Nephron (organoid): ENCODE measurements around the gene NPR2.

Experiments
- H3K27ac Mint-ChIP-seq, 3 experiments: 2 replicates each; pipeline ENCODE4 v1.8.0; 2020; ENCODE audit warnings: mixed read lengths in 3 of 3, mild to moderate bottlenecking in 2 of 3, moderate library complexity in 1 of 3
- H3K27me3 Mint-ChIP-seq: 2 replicates; pipeline ENCODE4 v1.8.0; 2021; ENCODE audit warnings: low read depth, mild to moderate bottlenecking, moderate library complexity, mixed read lengths
- H3K36me3 Mint-ChIP-seq: 2 replicates; pipeline ENCODE4 v1.8.0; 2020; ENCODE audit warnings: low read depth, mixed read lengths
- H3K4me1 Mint-ChIP-seq: 2 replicates; pipeline ENCODE4 v1.8.0; 2020; ENCODE audit warnings: mixed read lengths
- H3K4me3 Mint-ChIP-seq, 3 experiments: 2 replicates each; pipeline ENCODE4 v1.8.0; 2020; ENCODE audit warnings: mild to moderate bottlenecking in 3 of 3, mixed read lengths in 3 of 3, moderate library complexity in 2 of 3
- H3K9me3 Mint-ChIP-seq: 2 replicates; pipeline ENCODE4 v1.8.0; 2020; ENCODE audit warnings: mixed read lengths
- CTCF ChIP-seq, 3 experiments: fragments of 200-600 bp; sonication (generic); IDR thresholded peaks; one replicate each; pipeline ENCODE4 v1.5.0; 2021; ENCODE audit warnings: antibody characterized with exemption in 3 of 3; ENCODE audit not compliant: unreplicated experiment in 3 of 3

The NPR2 gene

DNA sequence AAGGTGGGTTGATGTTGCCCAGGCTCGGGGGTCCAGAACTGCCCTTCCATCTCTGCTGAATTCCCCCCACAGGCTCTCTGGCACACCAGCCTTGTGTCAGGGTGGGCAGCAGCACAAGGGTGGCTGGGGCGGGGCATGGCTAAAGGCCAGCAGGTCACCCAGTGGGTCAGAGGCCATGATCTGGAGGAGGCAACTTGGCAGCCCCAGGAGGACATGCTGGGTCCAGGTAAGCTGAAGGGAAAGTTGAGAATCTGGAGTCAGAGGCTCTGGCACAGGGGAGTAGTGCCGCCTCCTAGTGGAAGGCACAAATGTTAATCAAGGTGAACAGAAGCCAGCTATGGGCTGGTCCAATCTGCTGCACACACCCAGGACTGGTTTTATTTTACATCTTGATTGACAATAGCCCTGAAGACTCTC is 43.8 kb downstream of the NPR2 start:
- Mint-ChIP-seq H3K4me3 (no peak overlapping the region), H3K4me1 (peaks cover 47% of the 10 kb centered on the region), H3K27me3 (no peaks in the 10 kb centered on the region), H3K36me3 (peaks cover 23% of the 10 kb centered on the region), H3K27ac (no peak overlapping the region), H3K9me3 (no peaks in the 10 kb centered on the region)
- TF ChIP-seq CTCF (IDR thresholded peaks at IDR 0.05; ENCODE audit: unreplicated experiment in 3 of 3): peak in 1 of 3 experiments; percentile 12

GRCh38 chr9:35835766-35836165 is 44.4 kb downstream of the NPR2 start:
- H3K4me1 Mint-ChIP-seq: peaks cover 42% of the 10 kb centered on the region
- H3K36me3 Mint-ChIP-seq: peaks cover 23% of the 10 kb centered on the region
- H3K27ac Mint-ChIP-seq: no peak overlapping the region
- H3K4me3 Mint-ChIP-seq: no peak overlapping the region
- H3K27me3 Mint-ChIP-seq: no peaks in the 10 kb centered on the region
- no peak for TF ChIP-seq CTCF (IDR thresholded peaks at IDR 0.05; ENCODE audit: unreplicated experiment in 3 of 3)
- no peaks in the 10 kb centered on the region for H3K9me3 Mint-ChIP-seq

DNA sequence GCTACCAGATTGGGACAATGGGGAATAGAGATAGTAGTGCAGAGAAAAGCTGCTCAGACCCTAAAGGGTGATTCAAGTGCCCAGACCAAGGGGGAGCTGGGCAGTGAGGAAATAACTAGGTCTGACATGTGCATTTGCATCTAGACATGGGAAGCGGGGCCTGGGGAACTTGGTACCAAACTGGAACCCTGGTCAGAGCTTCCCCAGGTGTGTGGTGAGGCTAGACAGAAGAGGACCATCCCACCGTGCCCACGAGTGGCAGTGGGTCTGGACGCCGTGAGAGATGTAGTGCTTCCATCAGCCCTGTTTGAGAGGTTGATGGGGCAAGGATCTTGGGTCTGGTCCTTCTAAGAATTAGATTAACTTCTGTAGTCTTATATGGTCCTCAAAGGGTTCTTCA is 45.2 kb downstream of the NPR2 start:
- Mint-ChIP-seq H3K4me3 (no peak overlapping the region), H3K27me3 (no peaks in the 10 kb centered on the region), H3K9me3 (no peaks in the 10 kb centered on the region), H3K36me3 (peaks cover 23% of the 10 kb centered on the region), H3K27ac (no peak overlapping the region), H3K4me1 (peaks cover 33% of the 10 kb centered on the region)
- no peak for TF ChIP-seq CTCF (IDR thresholded peaks at IDR 0.05; ENCODE audit: unreplicated experiment in 3 of 3)

- H3K9me3 Mint-ChIP-seq: no peaks in the 10 kb centered on the region
- H3K4me1 Mint-ChIP-seq: peaks cover 11% of the 10 kb centered on the region
- H3K36me3 Mint-ChIP-seq: peaks cover 35% of the 10 kb centered on the region
- no peak overlapping the region for H3K4me3 Mint-ChIP-seq
- no peaks in the 10 kb centered on the region for H3K27me3 Mint-ChIP-seq
- no peak for TF ChIP-seq CTCF (IDR thresholded peaks at IDR 0.05; ENCODE audit: unreplicated experiment in 3 of 3)
- H3K27ac Mint-ChIP-seq: no peak overlapping the region
These were observed 48.5 kb downstream of the NPR2 start for GRCh38 chr9:35839926-35840325.

DNA sequence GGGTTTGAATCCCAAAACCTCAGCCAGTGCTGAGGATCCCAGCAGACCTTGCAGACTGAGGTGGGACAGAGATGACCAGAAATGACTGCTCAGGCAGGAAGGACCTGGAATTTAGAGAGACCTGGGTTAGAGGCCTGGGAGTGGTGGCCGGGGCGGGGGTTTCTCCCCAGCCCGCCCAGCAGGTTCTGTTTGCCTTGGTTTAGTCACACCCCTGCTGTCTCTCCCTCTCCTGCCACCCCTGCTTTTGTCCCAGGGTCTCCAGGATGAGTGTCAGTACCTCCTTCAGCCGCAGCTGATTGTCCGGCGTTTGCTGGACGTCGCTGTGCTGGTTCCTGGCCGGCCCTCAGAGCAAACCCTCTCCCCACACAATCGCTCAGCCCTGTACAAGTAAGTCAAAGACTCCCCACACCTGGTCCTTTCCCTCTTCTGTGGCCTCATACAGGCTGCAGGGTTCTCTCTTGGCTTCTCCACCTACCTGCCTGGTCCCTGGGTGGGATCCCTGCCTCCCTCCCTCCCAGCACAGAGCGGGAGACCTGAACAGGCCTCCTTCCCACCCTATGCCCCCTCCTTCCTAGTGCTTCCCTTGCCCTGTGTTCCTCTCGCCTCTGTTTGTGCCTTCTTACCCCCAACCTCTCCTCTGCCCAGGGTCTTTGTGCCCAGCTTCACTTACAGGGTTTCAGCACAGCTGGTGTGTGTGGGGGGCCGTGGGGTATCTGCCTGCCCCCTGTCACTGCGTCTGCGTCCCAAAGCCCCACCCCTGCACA is 49.7 kb downstream of the NPR2 start:
- Mint-ChIP-seq H3K4me1 (peaks cover 19% of the 10 kb centered on the region), H3K27me3 (peaks cover 4% of the 10 kb centered on the region), H3K36me3 (peaks cover 33% of the 10 kb centered on the region), H3K9me3 (no peaks in the 10 kb centered on the region), H3K27ac (no peak overlapping the region), H3K4me3 (no peak overlapping the region)
- TF ChIP-seq CTCF (IDR thresholded peaks at IDR 0.05; ENCODE audit: unreplicated experiment in 3 of 3): no peak

GRCh38 chr9:35841645-35841900 is 50.2 kb downstream of the NPR2 start:
- TF ChIP-seq CTCF (IDR thresholded peaks at IDR 0.05; ENCODE audit: unreplicated experiment in 3 of 3): no peak
- Mint-ChIP-seq H3K27me3 (peaks cover 6% of the 10 kb centered on the region), H3K4me3 (no peak overlapping the region), H3K27ac (no peak overlapping the region), H3K4me1 (peaks cover 19% of the 10 kb centered on the region), H3K36me3 (peaks cover 33% of the 10 kb centered on the region), H3K9me3 (no peaks in the 10 kb centered on the region)
